ENCODE data around the gene MBNL2.

MBNL2 gene

DNA sequence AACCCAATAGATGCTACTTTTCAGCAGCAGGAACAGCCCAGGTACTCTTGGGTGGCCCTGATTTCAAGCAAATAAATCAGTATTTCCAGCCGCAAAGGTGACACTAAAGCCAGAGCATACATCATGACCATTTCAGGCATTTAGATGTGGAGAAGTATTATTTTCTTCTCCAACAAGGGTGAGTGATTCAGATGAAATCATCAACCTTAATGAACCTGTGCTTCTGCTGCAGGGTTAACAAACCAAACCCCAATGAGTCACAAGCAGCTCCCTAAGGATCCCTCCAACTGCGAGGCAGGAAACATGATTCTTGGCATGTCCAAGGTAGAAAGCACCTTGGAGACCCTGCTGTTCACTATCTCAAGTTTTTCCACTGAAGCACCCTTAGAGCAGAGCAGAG is 32.7 kb downstream of the MBNL2 start:
- no peak for DNase-seq (ENCODE audit: low read depth)

DNA sequence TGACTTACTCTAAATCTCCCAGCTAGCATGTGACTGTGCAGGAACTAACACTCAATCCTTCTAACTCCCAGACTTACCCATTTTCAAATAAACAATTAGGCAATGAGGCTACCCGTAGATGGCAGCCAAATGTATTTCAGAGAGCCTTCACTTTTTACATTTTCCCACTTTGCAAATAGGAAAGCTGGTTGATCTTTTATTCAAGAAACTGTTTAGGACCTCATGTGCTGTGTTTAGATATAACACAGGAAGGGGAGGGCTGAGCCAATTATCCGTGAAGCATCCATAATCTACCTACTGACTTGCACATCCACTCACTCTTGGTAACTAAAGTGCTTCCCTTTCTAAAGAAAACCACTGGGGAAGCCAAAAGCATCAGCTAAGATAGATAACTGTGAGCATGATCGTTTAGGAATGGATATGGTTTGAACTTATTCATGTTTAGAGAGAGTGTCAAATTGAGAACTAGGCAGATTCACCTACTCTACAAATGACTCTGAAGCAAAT is 33.4 kb downstream of the MBNL2 start:
- no peak for DNase-seq (ENCODE audit: low read depth)

DNA sequence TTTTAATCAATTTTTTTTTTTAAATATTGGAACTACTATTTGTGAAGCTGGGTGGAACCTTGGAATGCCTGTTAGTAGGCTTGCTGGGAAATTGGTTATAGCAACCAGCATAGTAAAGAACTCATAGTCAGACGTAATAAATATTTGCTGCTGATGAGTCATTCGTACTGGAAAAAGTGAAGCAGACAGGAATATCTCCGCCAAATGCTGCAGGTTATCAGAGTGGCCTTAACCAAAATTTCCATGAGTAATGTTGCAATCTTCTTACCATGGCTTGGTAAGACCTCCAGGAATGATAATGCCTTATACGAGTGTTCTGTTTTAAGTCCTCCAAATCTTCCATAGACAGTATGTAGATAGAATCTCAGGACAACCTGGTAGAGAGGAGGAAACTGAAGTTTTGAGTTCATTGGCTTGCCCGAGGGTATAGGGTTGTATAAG is 34.2 kb downstream of the MBNL2 start:
- DNase-seq (ENCODE audit: low read depth), result no peak

DNA sequence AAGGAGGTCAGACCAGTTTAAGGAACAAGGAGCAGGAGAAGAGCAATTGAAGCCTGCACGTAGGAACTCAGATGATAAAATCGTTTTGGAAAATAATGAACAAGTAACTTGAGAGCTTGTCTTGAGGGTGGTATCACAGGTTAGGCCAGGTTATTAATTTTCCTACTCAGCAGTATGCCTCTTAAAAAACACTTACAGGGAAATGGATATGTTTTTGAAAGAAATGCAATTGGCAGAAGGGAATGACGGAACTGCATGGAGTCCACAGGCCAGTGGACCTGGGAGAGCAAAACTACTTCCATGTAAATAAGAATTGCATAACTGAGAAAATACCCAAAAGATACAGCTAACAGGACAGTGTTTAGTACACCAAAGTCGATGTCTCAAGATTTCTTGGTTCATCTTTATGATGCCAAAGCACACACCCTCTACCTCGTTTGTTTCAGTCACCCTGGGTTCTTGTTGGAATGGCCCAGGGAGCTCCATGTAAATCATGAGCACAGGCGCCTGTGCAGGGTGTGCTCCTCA is 35.2 kb downstream of the MBNL2 start:
- DNase-seq (ENCODE audit: low read depth), result no peak

DNA sequence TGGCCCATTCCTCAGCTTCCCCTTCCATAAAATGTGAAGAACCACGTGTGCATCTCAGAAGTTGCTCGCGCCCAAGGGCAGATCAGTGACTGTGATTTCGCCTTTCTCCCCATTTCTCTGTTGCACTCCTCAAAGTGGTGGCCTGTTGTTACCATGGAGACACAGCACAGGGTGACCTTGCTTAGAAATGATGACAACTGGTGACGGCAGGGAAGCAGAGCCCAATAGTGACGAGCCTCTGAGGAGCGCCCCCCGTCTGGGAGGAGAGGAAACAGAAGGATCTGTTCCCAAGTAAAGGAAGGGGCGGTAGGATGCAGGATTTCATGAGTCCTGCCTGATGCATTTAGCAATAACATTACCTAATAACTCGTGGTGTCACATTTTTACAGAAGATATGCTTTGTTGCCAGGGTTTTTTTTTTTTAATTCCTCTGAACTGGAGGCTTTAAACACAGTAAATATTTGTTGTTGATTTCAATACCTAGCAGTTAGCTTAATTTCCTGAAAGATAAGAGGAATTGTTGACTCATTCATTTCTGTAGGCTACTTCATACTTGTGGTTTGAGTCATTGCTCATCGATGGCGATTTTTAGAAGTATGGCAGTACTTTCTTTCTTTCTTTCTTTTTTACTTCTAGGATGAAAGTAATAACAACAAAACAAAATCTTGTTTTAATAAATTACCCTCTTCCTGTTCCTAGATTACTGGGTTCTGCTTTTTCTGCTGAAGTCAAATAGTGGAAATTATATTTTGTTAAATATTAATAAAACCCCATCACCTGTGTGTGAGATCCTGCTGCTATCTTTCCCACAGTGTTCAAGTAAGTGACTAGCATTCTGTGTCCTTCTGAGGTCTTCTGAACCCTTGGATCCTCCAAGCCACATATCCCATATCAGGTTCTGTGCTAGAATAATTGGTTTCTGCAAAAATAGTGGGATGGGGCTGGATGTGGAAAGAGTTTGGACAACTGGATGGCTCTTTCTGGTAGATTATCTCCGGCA is 36.0 kb downstream of the MBNL2 start:
- DNase-seq (ENCODE audit: low read depth), result no peak

DNA sequence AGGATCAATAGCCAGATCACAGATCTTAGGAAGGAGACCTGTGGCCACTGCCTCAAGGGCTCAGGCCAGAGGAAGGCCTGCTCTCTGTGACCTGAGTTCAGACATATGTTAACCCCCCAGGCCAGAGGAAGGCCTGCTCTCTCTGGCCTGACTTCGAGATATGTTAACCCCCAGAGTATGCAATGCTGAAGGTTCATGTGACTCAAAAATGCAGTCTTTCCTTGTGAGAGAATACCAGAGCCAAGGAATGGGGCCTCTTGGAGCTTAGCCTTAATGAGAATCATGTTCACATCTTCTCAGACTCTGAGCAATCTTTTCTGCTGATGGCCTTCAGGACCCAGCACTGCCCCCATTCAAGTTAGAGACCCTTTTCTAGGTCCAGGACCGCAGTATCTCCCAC is 36.7 kb downstream of the MBNL2 start:
- DNase-seq (ENCODE audit: low read depth), result no peak

DNA sequence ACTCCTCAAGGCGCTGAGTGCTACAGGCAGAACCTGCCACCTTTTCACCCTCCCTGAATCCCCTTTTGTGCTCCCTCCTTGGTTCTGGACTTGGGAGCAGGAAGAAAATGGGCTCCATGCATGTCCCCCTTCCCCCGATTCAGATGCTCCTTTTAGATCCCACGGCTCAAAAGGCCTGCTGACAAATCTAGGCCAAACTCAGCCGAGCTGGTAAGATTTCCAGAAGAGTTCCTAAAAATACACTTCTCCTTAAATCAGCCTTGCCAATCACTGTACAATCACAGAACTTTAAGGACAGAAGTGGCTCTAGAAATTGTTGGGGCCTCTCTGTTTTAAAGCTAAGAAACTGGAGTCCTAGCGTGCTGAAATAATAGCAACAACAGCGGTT is 37.3 kb downstream of the MBNL2 start:
- no peak for DNase-seq (ENCODE audit: low read depth)

DNA sequence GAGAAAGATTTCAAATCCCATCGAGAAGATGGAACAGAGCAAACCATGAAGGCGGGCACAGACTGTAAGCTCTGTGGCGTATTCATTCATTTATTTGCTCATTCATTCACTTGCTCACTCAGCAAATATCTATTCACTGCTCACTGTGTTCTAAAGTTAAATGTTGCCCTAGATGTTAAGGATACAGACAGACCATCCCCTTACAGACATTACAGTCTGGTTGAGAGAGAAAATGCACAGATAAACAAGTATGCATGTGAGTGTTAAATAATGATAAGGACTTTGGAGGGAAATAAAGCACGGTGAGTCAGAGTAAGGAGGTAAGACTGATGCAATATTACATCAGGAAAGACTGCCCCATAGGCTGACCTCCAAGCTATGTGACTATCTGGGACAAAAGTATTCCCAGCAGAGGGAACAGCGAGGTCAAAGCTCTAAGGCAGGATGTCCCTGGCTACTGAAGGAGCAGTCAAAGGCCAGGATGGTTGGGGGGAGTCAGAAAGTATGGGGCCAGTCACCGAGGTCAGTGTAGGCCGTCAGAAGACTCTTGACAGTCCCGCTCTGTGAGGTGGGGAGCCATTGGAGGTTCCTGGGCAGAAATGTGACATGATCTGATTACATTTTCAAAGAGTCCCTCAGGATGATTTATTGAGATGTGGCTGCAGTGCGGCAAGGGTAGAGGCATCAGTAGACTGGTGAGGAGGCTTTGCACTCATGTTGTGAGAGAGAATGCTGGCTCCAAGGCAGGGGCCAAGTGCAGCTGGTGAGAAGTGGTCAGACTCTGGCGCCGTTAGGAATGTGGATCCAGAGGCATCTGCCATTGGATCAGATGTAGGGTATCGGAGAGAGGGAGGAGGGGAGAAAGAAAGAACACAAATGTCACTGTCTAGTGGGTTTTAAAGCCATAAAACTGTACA is 37.9 kb downstream of the MBNL2 start:
- no peak for DNase-seq (ENCODE audit: low read depth)

DNA sequence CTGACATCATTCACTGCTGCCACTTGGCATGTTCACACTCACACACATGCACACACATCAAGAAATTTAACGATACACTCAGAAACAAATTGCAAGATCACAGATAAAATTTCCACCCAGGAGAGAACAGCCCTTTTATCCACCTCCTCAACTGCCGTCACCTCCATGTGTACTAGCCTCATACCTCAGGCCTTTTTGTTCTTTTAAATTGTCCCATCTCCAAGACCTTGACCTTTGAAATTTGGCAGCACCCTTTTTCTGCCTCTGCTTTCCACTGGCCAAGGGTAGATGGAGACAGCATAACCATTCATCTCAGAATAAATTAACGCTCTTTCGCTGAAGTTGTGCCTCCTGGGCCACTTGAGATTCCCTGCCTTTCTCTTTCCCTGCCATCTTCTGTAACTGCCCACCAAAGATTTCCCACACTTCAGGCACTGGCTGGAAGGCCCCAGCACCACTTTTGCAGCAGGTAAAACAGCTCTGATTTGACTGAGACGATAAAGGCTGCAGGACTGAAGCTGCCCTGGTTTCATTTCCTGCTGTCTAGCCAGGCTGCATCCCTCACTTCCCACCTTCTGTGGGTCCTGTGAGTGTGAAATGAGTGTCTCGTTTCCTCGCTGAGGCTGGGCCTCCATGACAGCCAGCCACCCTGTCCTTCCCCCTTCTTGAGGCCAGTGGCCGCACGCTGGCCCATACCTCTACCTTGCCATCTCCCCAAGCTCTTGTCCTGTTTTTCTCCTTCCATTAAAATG is 39.3 kb downstream of the MBNL2 start:
- DNase-seq (ENCODE audit: low read depth), result no peak

DNA sequence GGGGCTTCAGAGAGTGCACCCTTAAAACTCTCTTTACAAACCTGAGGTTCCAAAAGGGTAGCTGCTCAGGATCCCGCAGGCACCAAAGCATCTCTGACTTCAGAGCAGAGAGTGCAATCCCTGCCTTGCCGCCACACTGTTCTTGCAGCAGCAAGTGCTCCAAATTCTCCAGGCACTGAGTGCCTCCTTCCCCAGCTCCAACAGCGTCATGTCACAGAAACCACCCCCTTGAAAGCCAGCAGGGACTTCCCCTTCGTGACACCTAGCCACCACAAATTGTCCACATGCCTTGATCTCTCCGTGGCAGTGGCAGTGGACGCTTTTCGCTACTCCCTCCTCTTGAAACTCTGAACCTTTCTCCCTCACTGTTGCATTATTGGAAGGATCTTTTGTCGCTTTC is 39.9 kb downstream of the MBNL2 start:
- no peak for DNase-seq (ENCODE audit: low read depth)

DNA sequence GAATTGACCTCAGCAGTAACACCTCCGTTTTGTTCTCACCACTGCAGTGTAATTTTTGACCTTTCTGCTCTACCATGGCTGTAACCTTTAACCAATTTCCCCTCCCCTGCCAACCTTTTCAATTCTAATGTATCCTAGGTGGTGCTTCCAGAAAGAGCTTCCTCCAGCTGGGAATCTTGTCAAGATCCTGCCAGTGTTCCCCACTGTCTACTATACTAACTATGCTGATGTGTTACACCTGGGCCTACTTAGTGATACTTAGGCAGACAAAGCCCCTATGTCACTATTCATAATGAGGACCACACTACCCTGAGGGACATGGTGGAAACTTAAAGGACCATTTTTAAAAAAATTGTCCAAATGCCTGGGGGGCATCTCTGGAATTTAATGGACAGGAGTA is 41.0 kb downstream of the MBNL2 start:
- no peak for DNase-seq (ENCODE audit: low read depth)

DNA sequence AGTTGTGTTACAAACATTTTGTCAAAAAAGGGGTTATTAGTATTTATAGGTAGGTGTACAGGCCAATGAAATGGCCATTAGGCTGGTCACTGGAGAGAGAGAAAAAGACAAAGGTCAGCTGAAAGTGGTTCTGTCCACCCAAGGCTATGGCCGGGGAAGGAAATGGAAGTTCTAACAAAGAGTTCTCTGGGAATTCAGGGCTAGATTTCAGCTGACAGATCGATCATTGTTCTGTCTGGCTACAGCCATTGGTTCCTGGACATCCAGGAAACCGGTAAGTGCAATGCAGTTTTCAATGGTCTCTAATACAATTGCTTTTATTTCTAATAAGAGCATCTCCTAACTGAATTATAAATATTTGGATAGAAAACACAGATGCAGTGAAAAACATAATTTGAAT is 42.5 kb downstream of the MBNL2 start:
- DNase-seq (ENCODE audit: low read depth), result no peak

DNA sequence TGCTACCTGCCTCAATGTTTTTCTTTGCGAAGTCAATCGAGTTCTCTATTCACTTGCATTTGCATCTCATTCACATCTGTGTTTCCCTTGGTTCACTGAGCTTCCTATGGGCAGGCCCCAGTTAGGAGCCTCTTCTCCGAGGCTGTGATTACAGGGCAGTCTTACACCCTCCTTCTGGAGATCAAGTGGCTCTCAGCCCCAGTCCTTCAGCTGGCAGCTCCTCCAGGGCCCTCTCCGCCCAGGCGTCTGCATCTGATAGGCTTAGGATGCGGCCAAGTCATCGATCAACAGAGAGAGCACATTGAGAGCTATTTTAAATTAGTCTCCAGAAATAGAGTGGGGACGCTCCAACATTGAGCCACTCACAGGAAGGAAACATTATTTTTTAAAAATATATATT is 44.2 kb downstream of the MBNL2 start:
- DNase-seq (ENCODE audit: low read depth), result no peak

DNA sequence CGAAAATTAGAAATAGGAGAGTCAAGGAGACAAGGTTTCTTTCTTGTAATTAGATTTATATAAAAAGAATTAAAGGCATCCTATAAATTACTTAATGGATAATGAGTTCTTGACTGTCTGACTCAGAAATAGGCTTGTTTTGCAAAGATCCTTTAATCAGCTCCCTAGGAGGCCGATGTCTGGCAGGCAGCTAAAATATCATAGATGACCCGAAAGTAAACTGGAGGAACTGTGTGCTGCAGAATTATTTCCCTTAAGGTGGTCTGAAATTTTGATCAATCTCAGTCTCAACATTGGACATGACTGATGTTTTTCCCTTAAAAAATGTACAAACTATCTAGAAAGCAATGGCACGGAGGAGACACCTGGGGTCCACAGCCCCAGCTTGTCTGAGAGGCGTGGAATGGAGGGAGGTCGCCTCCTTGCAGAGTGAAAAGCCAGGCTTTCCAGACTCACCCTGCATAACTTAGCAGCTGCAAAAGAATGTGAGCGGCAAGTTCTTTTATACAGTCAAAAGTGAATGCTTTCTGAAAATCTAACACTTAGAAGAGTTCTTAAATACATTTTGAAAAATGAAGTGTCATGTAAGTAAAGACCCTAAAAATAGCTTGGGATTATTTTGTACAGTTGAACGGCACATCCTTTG is 44.8 kb downstream of the MBNL2 start:
- no peak for DNase-seq (ENCODE audit: low read depth)

DNA sequence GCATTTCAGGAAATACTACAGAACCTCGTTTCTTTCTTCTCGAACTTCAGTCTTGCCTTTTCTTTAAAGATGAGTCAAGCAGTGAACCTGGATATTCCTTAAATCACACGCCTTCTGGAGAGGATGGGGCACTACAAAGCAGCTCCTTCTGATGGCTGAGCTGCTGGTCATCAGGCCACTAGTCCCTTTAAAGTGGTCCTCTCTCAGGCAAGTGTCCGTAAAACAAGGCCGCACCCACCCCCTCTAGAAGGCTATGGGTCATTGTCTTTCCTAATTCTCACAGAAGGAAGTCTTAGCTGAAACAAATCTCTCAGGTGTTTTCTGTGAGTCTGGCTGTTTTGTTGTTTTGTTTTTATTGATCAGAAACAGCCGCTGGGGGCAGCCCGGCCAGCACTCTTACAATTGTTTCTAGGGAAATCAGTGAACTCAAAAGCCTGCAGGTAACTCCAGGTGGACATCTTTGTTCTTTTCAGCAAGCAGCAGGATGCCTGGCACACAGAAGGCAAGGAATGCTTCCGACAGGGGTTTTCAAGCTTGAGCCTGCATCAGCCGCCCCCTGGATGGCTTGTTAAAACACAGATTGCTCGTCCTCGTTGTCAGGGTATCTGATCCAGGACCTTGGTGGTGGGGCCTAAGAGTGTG is 45.4 kb downstream of the MBNL2 start:
- no peak for DNase-seq (ENCODE audit: low read depth)

DNA sequence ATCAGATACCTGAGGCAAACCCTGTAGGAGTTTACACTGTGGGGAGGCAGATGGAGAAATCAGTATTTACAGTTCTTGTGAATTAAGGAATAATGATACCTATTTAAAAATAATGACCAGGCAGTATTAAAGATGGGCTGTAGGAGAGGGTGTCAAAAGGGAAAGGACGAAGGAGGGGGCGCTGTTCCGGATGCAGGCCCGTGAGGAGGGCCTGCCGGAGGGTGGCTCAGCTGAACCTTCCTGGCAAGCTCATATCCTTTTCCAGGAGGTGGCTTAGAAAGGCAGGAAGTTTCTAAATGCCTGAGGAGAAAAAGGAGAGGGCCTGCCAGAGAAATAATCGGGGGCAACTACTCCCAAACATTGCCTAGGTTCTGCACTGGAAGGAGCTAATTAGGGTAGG is 46.6 kb downstream of the MBNL2 start:
- no peak for DNase-seq (ENCODE audit: low read depth)

DNA sequence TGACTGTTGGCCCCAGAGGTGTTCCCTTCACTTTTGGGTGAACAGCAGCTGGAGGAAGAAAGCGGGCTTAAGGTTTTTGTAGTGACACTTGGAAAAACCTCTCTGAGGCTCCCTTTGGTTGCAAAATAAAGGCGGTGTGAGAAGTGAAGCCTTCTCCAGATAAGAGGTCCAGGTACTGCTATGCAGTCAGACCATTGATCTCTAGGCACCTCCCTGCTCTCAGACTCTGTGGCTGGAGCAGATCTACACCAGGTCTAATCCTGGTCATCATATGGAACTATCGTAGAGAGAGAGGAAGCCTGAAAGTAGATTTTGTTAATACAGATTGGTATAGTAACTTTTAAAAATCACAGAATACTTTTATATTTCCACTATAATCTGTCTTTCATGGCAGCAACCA is 47.5 kb downstream of the MBNL2 start:
- DNase-seq (ENCODE audit: low read depth), result no peak

DNA sequence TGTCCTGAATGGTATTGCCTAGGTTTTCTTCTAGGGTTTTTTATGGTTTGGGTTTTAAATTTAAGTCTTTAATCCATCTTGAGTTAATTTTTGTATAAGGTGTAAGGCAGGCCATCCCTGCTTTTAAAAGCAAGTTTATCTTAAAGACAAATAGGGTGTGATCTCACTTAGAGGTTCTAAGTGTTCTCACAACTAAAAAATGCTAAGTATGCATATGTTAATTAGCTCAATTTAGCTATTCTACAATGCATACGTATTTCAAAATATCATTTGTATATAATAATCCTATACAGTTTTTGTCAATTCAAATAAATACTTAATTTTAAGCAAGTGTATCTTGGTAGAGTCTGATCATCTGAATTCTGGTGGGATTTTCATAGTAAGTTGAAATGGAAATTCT is 50.4 kb downstream of the MBNL2 start:
- DNase-seq (ENCODE audit: low read depth), result no peak

DNA sequence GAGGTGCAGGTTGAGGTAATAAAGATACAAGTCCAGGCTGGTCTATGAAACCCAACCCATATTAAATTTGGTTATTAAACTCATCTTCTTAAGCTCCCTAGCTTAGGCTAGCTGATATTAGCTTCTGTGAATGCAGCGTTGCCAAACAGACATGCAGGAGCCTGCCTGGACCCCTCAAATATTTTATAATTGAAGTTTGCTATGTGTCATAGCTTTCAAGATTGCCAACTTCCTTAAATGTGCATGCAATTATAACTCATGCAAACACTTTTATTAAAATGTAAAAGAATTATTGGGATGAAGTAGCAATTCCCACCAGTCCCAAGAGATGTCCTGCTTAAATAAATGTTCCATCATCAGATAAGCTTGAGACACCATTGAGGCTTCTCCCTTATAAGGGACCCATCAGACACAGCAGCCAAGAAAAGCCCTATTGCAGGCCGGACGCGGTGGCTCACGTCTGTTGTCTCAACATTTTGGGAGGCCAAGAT is 51.3 kb downstream of the MBNL2 start:
- no peak for DNase-seq (ENCODE audit: low read depth)

DNA sequence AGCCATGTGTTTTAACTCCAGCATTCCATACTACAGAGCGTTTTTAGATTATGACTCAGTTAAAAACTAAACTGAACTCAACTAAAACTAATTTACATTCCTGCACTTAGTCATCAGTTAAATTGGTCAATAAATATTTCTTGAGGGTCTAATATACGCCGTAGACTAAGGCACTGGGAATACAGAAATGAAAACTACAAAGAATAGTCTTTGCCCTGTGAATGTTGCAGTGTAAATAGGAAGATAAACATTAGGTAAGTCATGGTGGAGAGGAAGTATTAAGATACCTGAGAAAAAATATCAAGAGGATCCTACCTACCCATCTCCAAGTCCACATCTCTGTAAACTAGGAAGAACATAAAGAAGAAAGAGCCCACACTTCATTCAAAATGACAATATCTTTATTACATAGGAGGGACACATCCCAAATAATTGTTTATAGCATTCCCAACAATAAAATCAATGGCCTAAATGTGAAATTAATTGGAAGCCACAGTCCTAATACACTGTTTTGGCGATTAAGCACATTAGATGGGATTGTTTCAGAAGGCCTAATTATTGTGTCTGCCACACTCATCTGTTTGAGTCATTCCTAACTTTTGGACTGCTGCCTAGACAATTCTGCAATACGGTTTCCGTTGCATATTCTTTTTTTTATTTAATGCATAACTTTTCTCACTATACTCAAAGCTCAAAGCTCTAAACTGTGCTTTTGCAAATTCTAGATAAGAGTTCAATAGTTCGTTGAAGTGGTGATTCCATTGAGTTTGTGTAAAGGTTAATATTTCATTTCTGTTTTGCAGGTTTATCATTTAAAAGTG is 52.9 kb downstream of the MBNL2 start:
- no peak for DNase-seq (ENCODE audit: low read depth)
